ENCODE data around the gene SNX13. TPM values are rescaled to one million over a fixed set of nuclear protein-coding genes. Genes with fewer than 3 reads are reported as not detected.

SNX13 gene
- total and polyA plus RNA-seq, 2 of the 4 experiments (the other 2 are of a cell fraction), result 9.0 to 24.9 TPM

DNA sequence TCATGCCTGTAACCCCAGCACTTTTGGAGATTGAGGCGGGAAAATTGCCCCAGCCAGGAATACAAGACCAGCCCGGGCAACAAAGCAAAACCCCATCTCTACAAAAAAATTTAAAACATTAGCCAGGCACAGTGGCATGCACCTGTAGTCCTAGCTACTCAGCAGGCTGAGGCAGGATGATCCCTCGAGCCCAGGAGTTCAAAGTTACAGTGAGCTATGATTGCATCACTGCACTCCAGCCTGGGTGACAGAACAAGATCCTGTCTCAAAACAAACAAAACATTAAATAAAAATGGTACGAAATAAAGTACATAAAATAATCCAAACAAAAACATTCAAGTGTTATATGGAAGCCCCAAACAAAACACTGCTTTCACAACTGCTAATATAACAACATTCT lies 125.0 kb downstream of the SNX13 start:
- H4K91ac ChIP-seq (ENCODE audit: insufficient read depth, low read depth, low read length), result no peak overlapping the region
- dilution Hi-C loops (cut with HindIII; ENCODE audit: low sequenced_read_pairs, unreplicated experiment), result no loop called here
- H3K18ac ChIP-seq (ENCODE audit: low read depth, low read length), result no peak overlapping the region
- H3K4me3 ChIP-seq (ENCODE audit: insufficient read depth, low read depth, low read length), result no peak overlapping the region
- no peaks in the 10 kb centered on the region for H3K9me3 ChIP-seq (ENCODE audit: control insufficient read depth, insufficient read depth, low read length)
- no peak overlapping the region for H3K9ac ChIP-seq (ENCODE audit: low read depth, low read length)
- H2AK9ac ChIP-seq (replicated peaks; ENCODE audit: low read depth, low read length, poor library complexity), result no peak overlapping the region
- POLR2A ChIA-PET (ENCODE audit: unreplicated experiment), result no interaction called here
- H2AK5ac ChIP-seq (ENCODE audit: low read depth, low read length), result no peak overlapping the region
- CTCF ChIA-PET, result no interaction called here
- no peak overlapping the region for H3K4me2 ChIP-seq (ENCODE audit: low read depth, low read length)
- no peak overlapping the region for H3K27ac ChIP-seq (ENCODE audit: insufficient read depth, low read length)
- BruUV-seq (replicated peaks), result no TSS peak
- ATAC-seq (ENCODE audit: low read depth), result no peak
- H2BK5ac ChIP-seq (ENCODE audit: low read depth, low read length, poor library complexity, severe bottlenecking), result no peak overlapping the region
- no peak overlapping the region for H3K56ac ChIP-seq (ENCODE audit: extremely low read depth, insufficient read depth, low read length)
- H4K5ac ChIP-seq (ENCODE audit: low read depth, low read length), result no peak overlapping the region
- intact Hi-C loops (cut with micrococcal nuclease), result no loop called here
- H2BK15ac ChIP-seq (ENCODE audit: low read depth, low read length), result no peak overlapping the region
- no peak for DNase-seq
- H3K36me3 ChIP-seq (ENCODE audit: control insufficient read depth, insufficient read depth, low read length), result peaks cover 4% of the 10 kb centered on the region; the same call in 1 of the 2 replicates
- H3K4ac ChIP-seq (ENCODE audit: low read depth, low read length), result no peak overlapping the region
- TF ChIP-seq, protein P1, sequence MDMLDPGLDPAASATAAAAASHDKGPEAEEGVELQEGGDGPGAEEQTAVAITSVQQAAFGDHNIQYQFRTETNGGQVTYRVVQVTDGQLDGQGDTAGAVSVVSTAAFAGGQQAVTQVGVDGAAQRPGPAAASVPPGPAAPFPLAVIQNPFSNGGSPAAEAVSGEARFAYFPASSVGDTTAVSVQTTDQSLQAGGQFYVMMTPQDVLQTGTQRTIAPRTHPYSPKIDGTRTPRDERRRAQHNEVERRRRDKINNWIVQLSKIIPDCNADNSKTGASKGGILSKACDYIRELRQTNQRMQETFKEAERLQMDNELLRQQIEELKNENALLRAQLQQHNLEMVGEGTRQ (IDR thresholded peaks at IDR 0.05; ENCODE audit: low read depth, low read length), result no peak
- TF ChIP-seq POLR2A (IDR thresholded peaks at IDR 0.05; ENCODE audit: low read depth, low read length), result no peak
- no peak for TF ChIP-seq NFE2L2 (IDR thresholded peaks at IDR 0.05; ENCODE audit: low read depth, low read length)
- TF ChIP-seq, protein P2, sequence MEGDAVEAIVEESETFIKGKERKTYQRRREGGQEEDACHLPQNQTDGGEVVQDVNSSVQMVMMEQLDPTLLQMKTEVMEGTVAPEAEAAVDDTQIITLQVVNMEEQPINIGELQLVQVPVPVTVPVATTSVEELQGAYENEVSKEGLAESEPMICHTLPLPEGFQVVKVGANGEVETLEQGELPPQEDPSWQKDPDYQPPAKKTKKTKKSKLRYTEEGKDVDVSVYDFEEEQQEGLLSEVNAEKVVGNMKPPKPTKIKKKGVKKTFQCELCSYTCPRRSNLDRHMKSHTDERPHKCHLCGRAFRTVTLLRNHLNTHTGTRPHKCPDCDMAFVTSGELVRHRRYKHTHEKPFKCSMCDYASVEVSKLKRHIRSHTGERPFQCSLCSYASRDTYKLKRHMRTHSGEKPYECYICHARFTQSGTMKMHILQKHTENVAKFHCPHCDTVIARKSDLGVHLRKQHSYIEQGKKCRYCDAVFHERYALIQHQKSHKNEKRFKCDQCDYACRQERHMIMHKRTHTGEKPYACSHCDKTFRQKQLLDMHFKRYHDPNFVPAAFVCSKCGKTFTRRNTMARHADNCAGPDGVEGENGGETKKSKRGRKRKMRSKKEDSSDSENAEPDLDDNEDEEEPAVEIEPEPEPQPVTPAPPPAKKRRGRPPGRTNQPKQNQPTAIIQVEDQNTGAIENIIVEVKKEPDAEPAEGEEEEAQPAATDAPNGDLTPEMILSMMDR (conservative IDR thresholded peaks at IDR 0.05; ENCODE audit: low read depth, low read length), result no peak
- H2BK20ac ChIP-seq (ENCODE audit: low read depth, low read length), result no peak overlapping the region
- no peaks in the 10 kb centered on the region for H3K27me3 ChIP-seq (ENCODE audit: control insufficient read depth, insufficient read depth, low read length)
- in situ Hi-C loops (cut with MboI; ENCODE audit: low sequenced_read_pairs), result no loop called here
- H3K23ac ChIP-seq (ENCODE audit: low read depth, low read length), result no peak overlapping the region
- no peaks in the 10 kb centered on the region for H4K20me1 ChIP-seq (ENCODE audit: insufficient read depth, low read length)
- H4K8ac ChIP-seq (ENCODE audit: low read depth in 2 of 2, low read length in 2 of 2), result no peak overlapping the region
- no peaks in the 10 kb centered on the region for H3K4me1 ChIP-seq (ENCODE audit: control insufficient read depth, insufficient read depth, low read length)
- H3K14ac ChIP-seq (replicated peaks; ENCODE audit: low read depth, low read length), result no peak overlapping the region
- no peak overlapping the region for H2AFZ ChIP-seq (replicated peaks; ENCODE audit: low read length, poor library complexity)
- no CpG with 5 or more reads among the region's 4 CpGs for WGBS, 2 experiments (ENCODE audit: extremely low coverage in 2 of 2, insufficient read length in 1 of 2)
- H3K9me1 ChIP-seq (ENCODE audit: insufficient read depth, low read length), result no peaks in the 10 kb centered on the region
- H3K79me1 ChIP-seq (ENCODE audit: low read depth in 1 of 2, low read length in 2 of 2), result no peaks in the 10 kb centered on the region
- no peak overlapping the region for H2BK120ac ChIP-seq (ENCODE audit: low read depth, low read length)
